Vagina (tissue), 2 donors: ENCODE data around the gene CUEDC1.

Source experiments
- CTCF ChIP-seq, 3 experiments: fragments of 450-650 bp in 2 of 3; fragments of 200-600 bp in 1 of 3; sonication (generic) in 1 of 3; IDR thresholded peaks; one replicate each; pipeline ENCODE4 v1.5.1; 2017 to 2019; ENCODE audit warnings: antibody characterized with exemption in 3 of 3, mild to moderate bottlenecking in 2 of 3, moderate library complexity in 2 of 3
- POLR2AphosphoS5 ChIP-seq, 2 donors: sonication (generic); formaldehyde crosslinking; IDR thresholded peaks; one replicate each; pipeline ENCODE4 v1.9.0; 2017; ENCODE audit warnings: antibody characterized with exemption in 2 of 2, mild to moderate bottlenecking in 2 of 2, low read depth in 1 of 2; ENCODE audit not compliant: insufficient read depth in 1 of 2

GRCh38 chr17:57915985-57916757 lies 39.0 kb downstream of the CUEDC1 start:
- TF ChIP-seq CTCF (IDR thresholded peaks at IDR 0.05) (no peak), POLR2AphosphoS5 (IDR thresholded peaks at IDR 0.05; ENCODE audit: insufficient read depth in 1 of 2, low read depth in 1 of 2) (peak in 1 of 2 donors; percentile 22)
